GM19397 (cell line): ENCODE data around the gene RFC2.
A peak's percentile ranks its signal among the peaks of the same experiment; 100 is the strongest.
"Not testable (repeated sequence)": the region's sequence is repeated elsewhere in the genome, so short reads cannot be mapped to it uniquely, and the experiment has no call there.

Source experiments
- ATAC-seq: cut with Tn5 transposase; IDR thresholded peaks from one replicate; pipeline ENCODE4 v1.9.1; 2021; ENCODE audit warnings: mild to moderate bottlenecking, moderate library complexity; ENCODE audit not compliant: unreplicated experiment

The RFC2 gene

GRCh38 chr7:74283858-74284447 lies 29.8 kb upstream of the RFC2 start:
- ATAC-seq: no peak

- no peak for ATAC-seq
Measured at GRCh38 chr7:74282748-74283459, 28.7 kb upstream of the RFC2 start.

- no peak for ATAC-seq
Measured at GRCh38 chr7:74280985-74281384, 26.8 kb upstream of the RFC2 start.

GRCh38 chr7:74277636-74278035 lies 23.4 kb upstream of the RFC2 start:
- ATAC-seq: no peak

GRCh38 chr7:74275401-74275881 lies 21.2 kb upstream of the RFC2 start:
- ATAC-seq: no peak

GRCh38 chr7:74272305-74273038 lies 18.3 kb upstream of the RFC2 start:
- ATAC-seq: peak; percentile 67

GRCh38 chr7:74271742-74272141 lies 17.5 kb upstream of the RFC2 start:
- ATAC-seq: no peak

- no peak for ATAC-seq
Measured at GRCh38 chr7:74269757-74270277, 15.6 kb upstream of the RFC2 start.

GRCh38 chr7:74267756-74268565 lies 13.8 kb upstream of the RFC2 start:
- ATAC-seq: no peak

- ATAC-seq: no peak
Measured at GRCh38 chr7:74266191-74266963, 12.2 kb upstream of the RFC2 start.

GRCh38 chr7:74263399-74264120 lies 9.4 kb upstream of the RFC2 start:
- no peak for ATAC-seq

- no peak for ATAC-seq
Measured at GRCh38 chr7:74262639-74263398, 8.6 kb upstream of the RFC2 start.

GRCh38 chr7:74258639-74259038 lies 4.4 kb upstream of the RFC2 start:
- ATAC-seq: no peak

- ATAC-seq: no peak
Measured at GRCh38 chr7:74256491-74257408, 2.6 kb upstream of the RFC2 start.

GRCh38 chr7:74255461-74255860 lies 1.3 kb upstream of the RFC2 start:
- not testable (repeated sequence) for ATAC-seq

GRCh38 chr7:74254858-74255379 lies 720 bp upstream of the RFC2 start:
- no peak for ATAC-seq

- ATAC-seq: peak; percentile 0
Measured at GRCh38 chr7:74253835-74254128, 417 bp downstream of the RFC2 start.

GRCh38 chr7:74253331-74253730 lies 868 bp downstream of the RFC2 start:
- ATAC-seq: no peak
